Cardiac septum (tissue), 1 donor: ENCODE results near the gene LRP6. TPM values are rescaled to one million over a fixed set of nuclear protein-coding genes. Genes with fewer than 3 reads are reported as not detected.
A peak's percentile ranks its signal among the peaks of the same experiment; 100 is the strongest.
"Not testable (repeated sequence)": the region's sequence is repeated elsewhere in the genome, so short reads cannot be mapped to it uniquely, and the experiment has no call there.

Experiments
- DNase-seq: peaks from one replicate; pipeline ENCODE4 v3.0.0-alpha.2; 2020; ENCODE audit warnings: low spot score
- intact Hi-C: fragments of 100-400 bp; cut with DNase I; formaldehyde crosslinking; loops from one replicate; pipeline ENCODE4 v1.14.0; 2022
- long read RNA-seq: library from polyadenylated mRNA; unstranded; transcript quantifications from one replicate; pipeline ENCODE4 v2.0.0, GENCODE V29; 2021
- total RNA-seq: library from RNA; stranded (reverse); fragmentation: NEBNext Ultra II Directional; extraction: Animal tissue kit (Norgen Biotek cat#: 25700); gene quantifications from one replicate; pipeline ENCODE4 v1.2.1, GENCODE V29; 2021
- donor health status: DM: no; HTN: no; CAD: no.

LRP6 gene
- total RNA-seq, result 27.4 TPM
- long read RNA-seq, full-length matches to known transcripts, result 2 of 12 reads
- long read RNA-seq, partial matches to known transcripts, result 5 of 12 reads
- long read RNA-seq, other reads (novel, unspliced or antisense), result 5 of 12 reads

GRCh38 chr12:12266873-12267741 is at the start of gene LRP6:
LRP6 (minus strand) TSS chr12:12267044; CDS start chr12:12266735, 309 bp downstream.
- intact Hi-C loops, result no loop called here
- DNase-seq, result peak; percentile 92

GRCh38 chr12:12315838-12316237 is 49.0 kb upstream of the LRP6 start:
- intact Hi-C loops, result no loop called here

GRCh38 chr12:12310695-12311094 is 43.9 kb upstream of the LRP6 start:
- intact Hi-C loops, DNase-seq: not testable (repeated sequence)

More at GRCh38 chr12:12315838-12316237, 49.0 kb upstream of the LRP6 start:
- no peak for DNase-seq

- intact Hi-C loops, result no loop called here
- no peak for DNase-seq
Measured at GRCh38 chr12:12305568-12306300, 38.9 kb upstream of the LRP6 start.

GRCh38 chr12:12302976-12303375 is 36.1 kb upstream of the LRP6 start:
- no peak for DNase-seq
- intact Hi-C loops, result no loop called here

- no peak for DNase-seq
- intact Hi-C loops, result no loop called here
Measured at GRCh38 chr12:12301122-12301521, 34.3 kb upstream of the LRP6 start.

GRCh38 chr12:12297201-12297830 is 30.5 kb upstream of the LRP6 start:
- intact Hi-C loops, result no loop called here
- DNase-seq, result no peak

- intact Hi-C loops, result no loop called here
Measured at GRCh38 chr12:12294215-12295005, 27.6 kb upstream of the LRP6 start.

GRCh38 chr12:12290206-12290605 is 23.4 kb upstream of the LRP6 start:
- intact Hi-C loops, result no loop called here

More at GRCh38 chr12:12294215-12295005, 27.6 kb upstream of the LRP6 start:
- DNase-seq, result no peak

GRCh38 chr12:12286441-12286840 is 19.6 kb upstream of the LRP6 start:
- DNase-seq, result no peak

More at GRCh38 chr12:12290206-12290605, 23.4 kb upstream of the LRP6 start:
- no peak for DNase-seq

GRCh38 chr12:12282761-12283425 is 16.0 kb upstream of the LRP6 start:
- intact Hi-C loops, result no loop called here
- DNase-seq, result no peak

More at GRCh38 chr12:12286441-12286840, 19.6 kb upstream of the LRP6 start:
- intact Hi-C loops, result no loop called here

GRCh38 chr12:12282202-12282601 is 15.4 kb upstream of the LRP6 start:
- intact Hi-C loops, result no loop called here
- DNase-seq, result no peak

- DNase-seq, result no peak
- intact Hi-C loops, result no loop called here
Measured at GRCh38 chr12:12281134-12281533, 14.3 kb upstream of the LRP6 start.

GRCh38 chr12:12278899-12279298 is 12.1 kb upstream of the LRP6 start:
- no peak for DNase-seq
- intact Hi-C loops, result no loop called here

GRCh38 chr12:12275874-12276273 is 9.0 kb upstream of the LRP6 start:
- intact Hi-C loops, result no loop called here

GRCh38 chr12:12273291-12273957 is 6.6 kb upstream of the LRP6 start:
- no peak for DNase-seq
- intact Hi-C loops, result no loop called here

More at GRCh38 chr12:12275874-12276273, 9.0 kb upstream of the LRP6 start:
- DNase-seq, result no peak

GRCh38 chr12:12272869-12273268 is 6.0 kb upstream of the LRP6 start:
- intact Hi-C loops, result no loop called here
- DNase-seq, result no peak

GRCh38 chr12:12270226-12270625 is 3.4 kb upstream of the LRP6 start:
- intact Hi-C loops, result no loop called here
- no peak for DNase-seq
